Osteocyte (in vitro differentiated cells): ENCODE measurements around the gene PRRC2A. TPM values are rescaled to one million over a fixed set of nuclear protein-coding genes. Genes with fewer than 3 reads are reported as not detected.

ENCODE experiments used
- DNase-seq: peaks from one replicate; pipeline ENCODE4 v3.0.0; 2021; ENCODE audit warnings: mixed read lengths; ENCODE audit not compliant: unreplicated experiment; ENCODE audit errors: extremely low spot score
- H3K27ac Mint-ChIP-seq: one replicate; pipeline ENCODE4 v1.8.0; 2021; ENCODE audit warnings: mild to moderate bottlenecking, mixed read lengths; ENCODE audit not compliant: unreplicated experiment
- H3K27me3 Mint-ChIP-seq: one replicate; pipeline ENCODE4 v1.8.0; 2021; ENCODE audit warnings: mixed read lengths; ENCODE audit not compliant: unreplicated experiment
- H3K36me3 Mint-ChIP-seq: one replicate; pipeline ENCODE4 v1.8.0; 2021; ENCODE audit warnings: mixed read lengths; ENCODE audit not compliant: unreplicated experiment
- H3K4me1 Mint-ChIP-seq: one replicate; pipeline ENCODE4 v1.8.0; 2021; ENCODE audit warnings: mixed read lengths; ENCODE audit not compliant: unreplicated experiment
- H3K4me3 Mint-ChIP-seq: one replicate; pipeline ENCODE4 v1.8.0; 2021; ENCODE audit warnings: mild to moderate bottlenecking, moderate library complexity, mixed read lengths; ENCODE audit not compliant: unreplicated experiment
- H3K9me3 Mint-ChIP-seq: one replicate; pipeline ENCODE4 v1.8.0; 2021; ENCODE audit warnings: mixed read lengths; ENCODE audit not compliant: unreplicated experiment
- total RNA-seq: library from RNA; stranded (reverse); gene quantifications from 2 replicates; pipeline ENCODE4 v1.2.1, GENCODE V29; 2021
- TF ChIP-seq, protein P1 (sequence below): fragments of 200-600 bp; sonication (generic); IDR thresholded peaks from 2 replicates; pipeline ENCODE4 v1.5.0; 2021; ENCODE audit warnings: antibody characterized with exemption, mild to moderate bottlenecking, moderate library complexity

Gene PRRC2A
- total RNA-seq, 1 donor from 2014 or later: 205 TPM

DNA sequence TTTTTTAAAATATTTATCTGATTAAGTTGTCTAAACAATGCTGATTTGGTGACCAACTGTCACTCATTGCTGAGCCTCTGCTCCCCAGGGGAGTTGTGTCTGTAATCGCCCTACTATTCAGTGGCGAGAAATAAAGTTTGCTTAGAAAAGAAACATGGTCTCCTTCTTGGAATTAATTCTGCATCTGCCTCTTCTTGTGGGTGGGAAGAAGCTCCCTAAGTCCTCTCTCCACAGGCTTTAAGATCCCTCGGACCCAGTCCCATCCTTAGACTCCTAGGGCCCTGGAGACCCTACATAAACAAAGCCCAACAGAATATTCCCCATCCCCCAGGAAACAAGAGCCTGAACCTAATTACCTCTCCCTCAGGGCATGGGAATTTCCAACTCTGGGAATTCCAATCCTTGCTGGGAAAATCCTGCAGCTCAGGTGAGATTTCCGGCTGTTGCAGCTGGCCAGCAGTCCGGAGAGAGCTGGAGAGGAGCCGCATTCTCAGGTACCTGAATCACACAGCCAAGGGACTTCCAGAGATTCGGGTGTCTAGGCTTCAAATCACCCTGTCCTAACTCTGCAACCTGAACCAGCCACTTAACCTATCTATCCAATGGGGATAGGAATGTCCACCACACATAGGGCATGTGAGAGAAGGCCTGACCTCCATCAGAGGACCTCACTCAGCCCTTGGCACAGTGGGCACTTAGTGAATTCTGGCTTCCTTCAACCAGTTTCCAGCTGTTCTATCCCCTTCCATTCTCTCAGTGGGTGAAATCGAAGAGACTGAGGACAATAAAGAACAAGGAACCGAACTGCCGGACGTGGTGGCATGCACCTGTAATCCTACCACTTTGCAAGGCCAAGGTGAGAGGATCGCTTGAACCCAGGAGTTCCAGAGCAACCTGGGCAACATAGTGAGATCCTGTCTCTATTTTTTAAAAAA is 42.1 kb upstream of the PRRC2A start:
- TF ChIP-seq, protein P1, sequence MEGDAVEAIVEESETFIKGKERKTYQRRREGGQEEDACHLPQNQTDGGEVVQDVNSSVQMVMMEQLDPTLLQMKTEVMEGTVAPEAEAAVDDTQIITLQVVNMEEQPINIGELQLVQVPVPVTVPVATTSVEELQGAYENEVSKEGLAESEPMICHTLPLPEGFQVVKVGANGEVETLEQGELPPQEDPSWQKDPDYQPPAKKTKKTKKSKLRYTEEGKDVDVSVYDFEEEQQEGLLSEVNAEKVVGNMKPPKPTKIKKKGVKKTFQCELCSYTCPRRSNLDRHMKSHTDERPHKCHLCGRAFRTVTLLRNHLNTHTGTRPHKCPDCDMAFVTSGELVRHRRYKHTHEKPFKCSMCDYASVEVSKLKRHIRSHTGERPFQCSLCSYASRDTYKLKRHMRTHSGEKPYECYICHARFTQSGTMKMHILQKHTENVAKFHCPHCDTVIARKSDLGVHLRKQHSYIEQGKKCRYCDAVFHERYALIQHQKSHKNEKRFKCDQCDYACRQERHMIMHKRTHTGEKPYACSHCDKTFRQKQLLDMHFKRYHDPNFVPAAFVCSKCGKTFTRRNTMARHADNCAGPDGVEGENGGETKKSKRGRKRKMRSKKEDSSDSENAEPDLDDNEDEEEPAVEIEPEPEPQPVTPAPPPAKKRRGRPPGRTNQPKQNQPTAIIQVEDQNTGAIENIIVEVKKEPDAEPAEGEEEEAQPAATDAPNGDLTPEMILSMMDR: no peak
- Mint-ChIP-seq H3K4me3 (no peak overlapping the region), H3K36me3 (no peaks in the 10 kb centered on the region), H3K4me1 (peaks cover 16% of the 10 kb centered on the region), H3K27me3 (no peaks in the 10 kb centered on the region), H3K27ac (no peak overlapping the region), H3K9me3 (no peaks in the 10 kb centered on the region)
- DNase-seq: no peak

DNA sequence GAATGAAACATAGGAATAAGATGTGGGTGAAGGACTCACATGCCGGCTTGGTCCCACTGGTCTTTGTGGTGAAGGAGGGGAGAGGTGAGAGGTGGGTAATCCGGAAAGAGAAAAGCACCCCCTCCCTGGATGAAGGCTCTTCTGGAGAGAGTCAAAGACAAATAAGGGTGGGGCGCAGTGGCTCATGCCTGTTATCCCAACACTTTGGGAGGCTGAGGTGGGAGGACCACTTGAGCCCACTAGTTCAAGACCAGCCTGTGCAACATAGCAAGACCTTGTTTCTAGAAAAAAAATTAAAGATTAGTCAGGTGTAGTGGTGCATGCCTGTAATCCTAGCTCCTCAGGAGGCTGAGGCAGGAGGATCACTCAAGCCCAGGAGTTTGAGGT is 41.4 kb upstream of the PRRC2A start:
- Mint-ChIP-seq H3K27ac (no peak overlapping the region), H3K27me3 (no peaks in the 10 kb centered on the region), H3K4me3 (no peak overlapping the region), H3K36me3 (no peaks in the 10 kb centered on the region), H3K4me1 (peaks cover 16% of the 10 kb centered on the region), H3K9me3 (no peaks in the 10 kb centered on the region)
- TF ChIP-seq, protein P1: no peak
- DNase-seq: no peak

DNA sequence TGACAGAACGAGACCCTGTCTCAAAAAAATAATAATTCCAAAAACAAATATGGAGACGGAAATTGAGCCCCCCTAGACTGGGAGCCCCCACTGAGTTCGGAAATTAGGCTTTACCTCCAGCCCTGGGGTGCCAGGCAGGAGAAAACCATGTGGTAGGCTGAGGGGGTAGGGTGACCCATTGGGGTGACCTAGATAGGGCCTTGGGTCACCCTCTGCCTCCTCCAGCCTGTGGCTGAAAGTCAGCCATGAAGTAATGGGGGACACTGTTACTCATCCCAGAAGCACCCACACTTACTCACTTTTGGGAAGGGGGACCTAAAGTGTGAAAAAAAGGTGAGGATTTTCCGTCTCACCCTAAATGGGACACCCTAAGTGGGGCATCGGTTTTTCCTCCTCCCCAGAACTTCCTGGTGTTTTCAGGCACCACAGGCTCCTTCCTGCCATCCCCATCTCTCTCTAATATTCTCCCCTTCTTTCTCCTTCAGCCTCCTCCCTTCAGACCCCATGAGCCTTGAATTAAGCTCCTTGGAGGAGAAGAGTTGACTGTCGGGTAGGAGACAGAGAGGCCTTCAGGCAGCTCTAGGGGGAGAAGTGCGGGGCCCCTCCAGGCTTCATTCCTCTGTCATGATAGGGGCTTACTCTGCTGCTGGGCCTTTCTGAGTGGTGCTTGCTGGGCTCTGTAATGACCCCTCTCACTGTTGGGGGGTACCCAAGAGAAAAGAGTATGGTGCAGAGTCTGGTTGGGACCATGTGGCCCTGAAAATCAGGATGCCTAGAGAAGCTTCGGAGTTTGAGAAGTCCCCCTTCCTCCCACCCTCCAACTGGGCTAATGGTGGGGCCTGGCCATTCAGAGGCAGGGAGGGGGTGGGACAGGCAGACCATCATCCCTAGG is 40.7 kb upstream of the PRRC2A start:
- DNase-seq: no peak
- no peaks in the 10 kb centered on the region for H3K9me3 Mint-ChIP-seq
- H3K27ac Mint-ChIP-seq: no peak overlapping the region
- H3K4me3 Mint-ChIP-seq: peak overlapping the region; percentile 96
- TF ChIP-seq, protein P1: no peak
- no peaks in the 10 kb centered on the region for H3K36me3 Mint-ChIP-seq
- peaks cover 16% of the 10 kb centered on the region for H3K4me1 Mint-ChIP-seq
- H3K27me3 Mint-ChIP-seq: no peaks in the 10 kb centered on the region

DNA sequence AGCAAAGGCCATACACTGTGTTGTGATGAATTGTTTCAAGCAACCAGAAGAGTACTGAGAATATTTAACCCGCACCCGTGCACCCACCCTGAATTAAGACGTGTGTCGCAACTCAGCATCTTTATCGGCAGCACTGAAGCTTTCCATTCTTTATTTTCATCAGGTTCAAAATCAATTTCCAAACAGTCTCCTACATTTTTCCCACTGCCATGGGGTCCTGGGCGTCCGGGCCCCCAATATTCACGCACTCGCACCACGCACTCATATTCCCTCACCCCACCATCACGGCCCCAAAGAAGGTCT is 40.1 kb upstream of the PRRC2A start:
- no peaks in the 10 kb centered on the region for H3K9me3 Mint-ChIP-seq
- H3K4me3 Mint-ChIP-seq: peak overlapping the region; percentile 96
- H3K4me1 Mint-ChIP-seq: peaks cover 16% of the 10 kb centered on the region
- no peak for DNase-seq
- H3K36me3 Mint-ChIP-seq: no peaks in the 10 kb centered on the region
- H3K27me3 Mint-ChIP-seq: no peaks in the 10 kb centered on the region
- TF ChIP-seq, protein P1: no peak
- no peak overlapping the region for H3K27ac Mint-ChIP-seq
